Coronary artery (tissue), 2 donors: ENCODE measurements around the gene TEKTIP1.

Experiments used
- DNase-seq: peaks from one replicate; pipeline ENCODE4 v3.0.0-alpha.2; 2017; ENCODE audit warnings: low spot score
- H3K27ac ChIP-seq, 2 donors: fragments of 200-600 bp; sonication (generic); one replicate each; pipeline ENCODE4 v1.5.1; 2016 to 2019
- H3K4me3 ChIP-seq: fragments of 200-600 bp; sonication (generic); 2 replicates; pipeline ENCODE4 v1.5.1; 2016; ENCODE audit warnings: mild to moderate bottlenecking, moderate library complexity
- CTCF ChIP-seq: fragments of 200-600 bp; sonication (generic); IDR thresholded peaks from one replicate; pipeline ENCODE4 v1.5.1; 2019; ENCODE audit warnings: antibody characterized with exemption

TEKTIP1 gene

GRCh38 chr19:3586127-3586626 lies 47.2 kb downstream of the TEKTIP1 start:
- DNase-seq: no peak
- peak; percentile 59 for TF ChIP-seq CTCF
- H3K27ac ChIP-seq: peak overlapping the region in 1 of 2 donors; percentile 50
- peak overlapping the region; percentile 62 for H3K4me3 ChIP-seq

- TF ChIP-seq CTCF: no peak
- H3K4me3 ChIP-seq: no peak overlapping the region
- H3K27ac ChIP-seq: peak overlapping the region in 1 of 2 donors; percentile 50
- no peak for DNase-seq
Measured at GRCh38 chr19:3586707-3587346, 47.9 kb downstream of the TEKTIP1 start.

- no peak overlapping the region for H3K27ac ChIP-seq
- H3K4me3 ChIP-seq: no peak overlapping the region
- no peak for TF ChIP-seq CTCF
- no peak for DNase-seq
Measured at GRCh38 chr19:3589439-3589838, 50.5 kb downstream of the TEKTIP1 start.

- no peak overlapping the region for H3K27ac ChIP-seq
- no peak overlapping the region for H3K4me3 ChIP-seq
- no peak for DNase-seq
- no peak for TF ChIP-seq CTCF
Measured at GRCh38 chr19:3589949-3590348, 51.0 kb downstream of the TEKTIP1 start.

GRCh38 chr19:3590991-3591659 lies 52.2 kb downstream of the TEKTIP1 start:
- Histone ChIP-seq H3K27ac (peak overlapping the region in 1 of 2 donors; percentile 81), H3K4me3 (no peak overlapping the region)
- no peak for DNase-seq
- TF ChIP-seq CTCF: no peak

GRCh38 chr19:3591876-3592613 lies 53.1 kb downstream of the TEKTIP1 start:
- no peak for TF ChIP-seq CTCF
- no peak overlapping the region for H3K4me3 ChIP-seq
- no peak for DNase-seq
- H3K27ac ChIP-seq: peak overlapping the region; percentile 24 to 81
